Endothelial cell of umbilical vein (primary cell): ENCODE results near the gene GAPDH. TPM values are rescaled to one million over a fixed set of nuclear protein-coding genes. Genes with fewer than 3 reads are reported as not detected.

Experiments
- BruUV-seq: library from RNA; stranded (reverse); fragments of 400-500 nt; replicated peaks from 2 replicates; lab custom pipeline; 2021; lab: Mats Ljungman, UMichigan
- CTCF ChIA-PET: fragments of 300-600, 350-600 bp; sonication (Branson Sonifier 250); formaldehyde crosslinking; loops from one replicate; lab custom pipeline; 2021; ENCODE audit warnings: antibody characterized with exemption, inconsistent platforms; lab: Charles Lee
- POLR2A ChIA-PET: fragments of 300-600, 350-600 bp; sonication (Branson Sonifier 250); formaldehyde crosslinking; loops from one replicate; lab custom pipeline; 2021; ENCODE audit warnings: antibody characterized with exemption, inconsistent platforms; lab: Charles Lee
- DNase-seq: peaks from one replicate; pipeline ENCODE4 v3.0.0-alpha.2; 2011; ENCODE audit warnings: low read depth, low spot score
- FAIRE-seq: peaks from 2 replicates; lab custom pipeline; 2011; peaks lifted over from hg19 to GRCh38; lab: Jason Lieb, UNC
- H2AFZ ChIP-seq: 2 replicates; pipeline ENCODE4 v1.6.0; 2012; ENCODE audit warnings: low read depth, low read length, control low read depth, inconsistent platforms
- H3K27ac ChIP-seq: 2 replicates; pipeline ENCODE4 v1.5.1; 2011; ENCODE audit warnings: low read depth, mild to moderate bottlenecking, control low read depth, low read length, moderate library complexity; ENCODE audit not compliant: insufficient read depth
- H3K27me3 ChIP-seq, 2 experiments: 2 replicates each; pipeline versions ENCODE4 v1.6.0 to v1.6.1; 2011; ENCODE audit warnings: low read length in 2 of 2, mixed read lengths in 1 of 2; ENCODE audit not compliant: control insufficient read depth in 2 of 2, insufficient read depth in 2 of 2
- H3K36me3 ChIP-seq, 2 experiments: 2 replicates in 1 of 2; 3 replicates in 1 of 2; pipeline ENCODE4 v1.5.1; 2011; ENCODE audit warnings: low read length in 2 of 2, mild to moderate bottlenecking in 1 of 2, moderate library complexity in 1 of 2; ENCODE audit not compliant: control insufficient read depth in 2 of 2, insufficient read depth in 2 of 2; ENCODE audit errors: extremely low read depth in 1 of 2
- H3K4me1 ChIP-seq: 3 replicates; pipeline ENCODE4 v1.5.1; 2011; ENCODE audit warnings: mild to moderate bottlenecking, low read length; ENCODE audit not compliant: control insufficient read depth, insufficient read depth; ENCODE audit errors: extremely low read depth
- H3K4me2 ChIP-seq: 2 replicates; pipeline ENCODE4 v1.6.1; 2011; ENCODE audit warnings: low read length, control low read depth, mixed read lengths; ENCODE audit not compliant: insufficient read depth
- H3K4me3 ChIP-seq, 3 experiments: fragments of 200-600 bp in 1 of 3; sonication (generic), shearing (Covaris generic) in 1 of 3; replicated peaks in 1 of 3; 2 replicates each; pipeline ENCODE4 v1.5.1; 2011 to 2016; ENCODE audit warnings: control low read depth in 3 of 3, low read length in 3 of 3, mild to moderate bottlenecking in 2 of 3, inconsistent platforms in 1 of 3, low read depth in 1 of 3, moderate library complexity in 1 of 3; ENCODE audit not compliant: insufficient read depth in 1 of 3
- H3K79me2 ChIP-seq: 2 replicates; pipeline ENCODE4 v1.6.0; 2012; ENCODE audit warnings: low read length, inconsistent platforms; ENCODE audit not compliant: control insufficient read depth, insufficient read depth
- H3K9ac ChIP-seq: replicated peaks from 2 replicates; pipeline ENCODE3; 2011; ENCODE audit warnings: low read length, control low read depth; ENCODE audit not compliant: insufficient read depth; ENCODE audit errors: extremely low read depth
- H3K9me1 ChIP-seq: replicated peaks from 3 replicates; pipeline ENCODE4 v1.6.0; 2011; ENCODE audit warnings: mild to moderate bottlenecking, low read length; ENCODE audit not compliant: control insufficient read depth, insufficient read depth; ENCODE audit errors: extremely low read depth
- H3K9me3 ChIP-seq: replicated peaks from 2 replicates; pipeline ENCODE4 v1.5.1; 2012; ENCODE audit warnings: low read length, inconsistent platforms; ENCODE audit not compliant: control insufficient read depth, insufficient read depth
- H4K20me1 ChIP-seq: replicated peaks from 2 replicates; pipeline ENCODE3; 2011; ENCODE audit warnings: mild to moderate bottlenecking, low read length; ENCODE audit not compliant: control insufficient read depth, insufficient read depth; ENCODE audit errors: extremely low read depth
- CTCF ChIP-seq, 2 donors: IDR thresholded peaks; 1 replicate in 1 of 2; 2 replicates in 1 of 2; pipeline ENCODE4 v1.5.1; 2011; ENCODE audit warnings: low read length in 2 of 2, mild to moderate bottlenecking in 2 of 2, moderate library complexity in 2 of 2, control low read depth in 1 of 2, inconsistent platforms in 1 of 2, low read depth in 1 of 2; ENCODE audit not compliant: insufficient read depth in 1 of 2; ENCODE audit errors: extremely low read depth in 1 of 2
- EZH2 ChIP-seq: IDR thresholded peaks from 2 replicates; pipeline ENCODE4 v1.6.1; 2012; ENCODE audit warnings: borderline replicate concordance, low read depth, mild to moderate bottlenecking, moderate library complexity, low read length, inconsistent platforms; ENCODE audit not compliant: severe bottlenecking
- FOS ChIP-seq: IDR thresholded peaks from 2 replicates; pipeline ENCODE4 v1.6.1; 2011; ENCODE audit warnings: mild to moderate bottlenecking, low read length, moderate library complexity, borderline replicate concordance; ENCODE audit not compliant: insufficient read depth
- JUN ChIP-seq: IDR thresholded peaks from 2 replicates; pipeline ENCODE4 v1.6.1; 2011; ENCODE audit warnings: borderline replicate concordance, low read depth; ENCODE audit not compliant: insufficient read length, insufficient read depth
- MAX ChIP-seq: IDR thresholded peaks from 2 replicates; pipeline ENCODE4 v1.6.1; 2011; ENCODE audit not compliant: insufficient read depth, insufficient read length
- MYC ChIP-seq: IDR thresholded peaks from one replicate; pipeline ENCODE4 v1.6.1; 2011; ENCODE audit warnings: mild to moderate bottlenecking, low read depth, low read length
- POLR2A ChIP-seq: IDR thresholded peaks from 2 replicates; pipeline ENCODE4 v1.6.1; 2012; ENCODE audit warnings: low read depth, mild to moderate bottlenecking, control low read depth, low read length
- POLR2AphosphoS5 ChIP-seq: IDR thresholded peaks from 2 replicates; pipeline ENCODE4 v1.6.1; 2012; ENCODE audit warnings: low read depth, mild to moderate bottlenecking, control low read depth, low read length, moderate library complexity; ENCODE audit not compliant: insufficient read depth
- dilution Hi-C: fragments of 300-500 bp; cut with MboI; formaldehyde crosslinking; loops from one replicate; pipeline ENCODE4 v1.15.0; 2019; ENCODE audit warnings: low sequenced_read_pairs; ENCODE audit not compliant: extremely low pct_ligation_motif_present
- intact Hi-C: fragments of 100-400 bp; cut with micrococcal nuclease; formaldehyde crosslinking; loops from one replicate; pipeline ENCODE4 v1.10.0; 2022
- polyA plus RNA-seq, 4 experiments: library from polyadenylated mRNA; depleted of rRNA in 3 of 4; stranded (reverse) in 3 of 4; unstranded in 1 of 4; fragments of >200 nt; gene quantifications; 2 replicates each; pipeline versions ENCODE4 v1.2.1 to v1.2.3, GENCODE V29; 2011 to 2012; ENCODE audit warnings: missing spikeins in 1 of 4
- total RNA-seq: library from RNA; stranded (reverse); gene quantifications from 2 replicates; pipeline ENCODE4 v1.2.3, GENCODE V29; 2021

GAPDH gene
- total and polyA plus RNA-seq, 2 donors (not counting 3 experiments of a cell fraction or from before 2014, with no cell fraction given): 4,648 to 8,748 TPM

- peak; percentile 26 for DNase-seq
- peaks cover 2 to 29% of the 10 kb centered on the region in 2 experiments for H3K36me3 ChIP-seq
- FAIRE-seq: peak; percentile 68
Measured at GRCh38 chr12:6567112-6567670, 32.9 kb downstream of the GAPDH start.

More at GRCh38 chr12:6567112-6567670, 32.9 kb downstream of the GAPDH start:
- H3K9ac ChIP-seq: peak overlapping the region; percentile 88
- dilution Hi-C loops (no loop called here), intact Hi-C loops (loop anchor here (1.0 kb wide), 1 partner anchor 11 kb away; the partner anchor contains the start of gene IFFO1)
- peaks cover 30% of the 10 kb centered on the region for H3K79me2 ChIP-seq
- no TSS peak for BruUV-seq
- H3K4me3 ChIP-seq: peak overlapping the region; percentile 74 to 89 (median 87)
- no peaks in the 10 kb centered on the region for H3K9me3 ChIP-seq
- H3K27ac ChIP-seq: peak overlapping the region; percentile 75
- H2AFZ ChIP-seq: no peak overlapping the region
- no peak for TF ChIP-seq MYC
- no peak for TF ChIP-seq CTCF (IDR thresholded peaks at IDR 0.05; ENCODE audit: extremely low read depth in 1 of 2, insufficient read depth in 1 of 2, low read depth in 1 of 2, low read length in 2 of 2)
- TF ChIP-seq MAX: no peak
- TF ChIP-seq JUN: no peak
- no peak for TF ChIP-seq EZH2
- no peak for TF ChIP-seq FOS
- no peak for TF ChIP-seq POLR2AphosphoS5
- TF ChIP-seq POLR2A: no peak
- peak overlapping the region; percentile 96 for H3K4me2 ChIP-seq
- no peaks in the 10 kb centered on the region for H3K27me3 ChIP-seq
- ChIA-PET POLR2A (no interaction called here), CTCF (interaction anchor here (1.3 to 2.3 kb wide), 3 partner anchors 9 to 29 kb away, joined by 3 to 7 read pairs (median 7); no protein-coding TSS in a partner anchor)
- no peaks in the 10 kb centered on the region for H4K20me1 ChIP-seq
- peaks cover 7% of the 10 kb centered on the region for H3K4me1 ChIP-seq
- no peaks in the 10 kb centered on the region for H3K9me1 ChIP-seq
